Measurements from ENCODE around the gene CRYBA2. TPM values are rescaled to one million over a fixed set of nuclear protein-coding genes. Genes with fewer than 3 reads are reported as not detected.

Gene CRYBA2
- polyA plus RNA-seq, 3 donors from 2014 or later, result not detected

DNA sequence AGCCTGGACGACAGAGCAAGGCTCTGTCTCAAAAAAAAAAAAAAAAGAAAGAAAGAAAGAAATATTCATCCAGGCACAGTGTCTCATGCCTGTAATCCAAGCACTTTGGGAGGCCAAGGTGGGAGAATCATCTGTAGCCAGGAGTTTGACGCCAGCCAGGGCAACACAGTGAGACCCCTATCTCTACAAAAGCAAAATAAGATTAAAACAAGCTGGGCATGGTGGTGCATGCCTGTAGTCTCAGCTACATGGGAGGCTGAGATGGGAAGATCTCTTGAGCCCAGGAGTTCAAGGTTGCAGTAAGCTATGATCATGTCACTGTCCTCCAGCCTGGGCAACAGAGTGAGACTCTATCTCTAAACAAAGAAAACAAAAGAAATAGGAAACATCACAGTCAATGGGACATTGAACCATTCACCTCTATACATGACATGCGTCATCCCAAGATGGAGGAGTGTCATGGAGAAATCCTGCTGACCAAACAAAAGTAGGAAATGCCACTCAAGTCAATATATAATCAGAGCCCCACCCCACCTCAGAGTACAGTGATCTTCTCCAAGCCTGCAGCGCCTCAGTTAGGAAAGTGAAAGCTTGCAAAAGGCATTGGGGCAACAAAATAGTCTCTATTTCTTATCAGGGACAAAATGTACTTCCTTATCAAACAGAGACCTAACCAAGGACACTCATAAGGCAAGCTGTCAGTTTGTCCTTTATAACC is 18.0 kb downstream of the CRYBA2 start:
- Mint-ChIP-seq H3K36me3 (no peaks in the 10 kb centered on the region), H3K27ac (no peak overlapping the region), H3K27me3 (ENCODE audit: low read depth in 3 of 3) (peaks cover 17 to 34% (median 20%) of the 10 kb centered on the region in 3 donors), H3K4me3 (no peak overlapping the region), H3K9me3 (peaks cover 0 to 2% (median 0%) of the 10 kb centered on the region in 6 donors), H3K4me1 (peaks cover 0 to 9% of the 10 kb centered on the region in 2 donors)
- DNase-seq, result no peak

DNA sequence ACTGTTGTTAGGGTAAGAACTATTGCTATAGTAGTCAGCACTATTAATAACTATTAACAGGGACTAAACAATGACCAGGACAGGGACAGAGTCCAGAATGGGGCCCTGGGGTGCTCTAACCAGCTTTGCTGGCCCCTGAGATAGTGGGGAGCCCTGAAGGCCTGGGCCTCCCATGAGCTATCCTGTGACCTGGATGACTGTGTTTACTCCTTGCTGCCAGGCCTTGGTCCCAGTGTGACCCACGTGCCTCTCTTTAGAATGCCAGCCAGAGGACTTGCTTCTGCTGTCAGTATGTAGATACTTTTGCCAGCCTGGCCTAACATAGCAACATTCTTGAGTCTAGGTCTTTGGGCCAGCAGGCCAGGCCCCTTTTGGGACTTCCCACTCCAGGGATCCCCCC is 22.3 kb downstream of the CRYBA2 start:
- peaks cover 0 to 2% (median 0%) of the 10 kb centered on the region in 6 donors for H3K9me3 Mint-ChIP-seq
- H3K4me1 Mint-ChIP-seq, result no peaks in the 10 kb centered on the region
- no peak overlapping the region for H3K4me3 Mint-ChIP-seq
- peaks cover 9 to 25% (median 12%) of the 10 kb centered on the region in 3 donors for H3K27me3 Mint-ChIP-seq (ENCODE audit: low read depth in 3 of 3)
- H3K27ac Mint-ChIP-seq, result no peak overlapping the region
- no peak for DNase-seq
- H3K36me3 Mint-ChIP-seq, result no peaks in the 10 kb centered on the region

GRCh38 chr2:218964041-218964771 is 29.0 kb downstream of the CRYBA2 start:
- Mint-ChIP-seq H3K27me3 (ENCODE audit: low read depth in 3 of 3) (peaks cover 17 to 40% (median 19%) of the 10 kb centered on the region in 3 donors), H3K27ac (no peak overlapping the region), H3K36me3 (no peaks in the 10 kb centered on the region), H3K4me3 (no peak overlapping the region), H3K4me1 (peaks cover 5 to 13% of the 10 kb centered on the region in 2 donors), H3K9me3 (peaks cover 0 to 5% (median 2%) of the 10 kb centered on the region in 6 donors)
- no peak for DNase-seq

- peaks cover 23 to 34% (median 24%) of the 10 kb centered on the region in 3 donors for H3K27me3 Mint-ChIP-seq (ENCODE audit: low read depth in 3 of 3)
- DNase-seq, result no peak
- no peak overlapping the region for H3K27ac Mint-ChIP-seq
- peaks cover 0 to 7% (median 2%) of the 10 kb centered on the region in 6 donors for H3K9me3 Mint-ChIP-seq
- no peaks in the 10 kb centered on the region for H3K36me3 Mint-ChIP-seq
- peak overlapping the region in 1 of 5 donors; percentile 3 for H3K4me3 Mint-ChIP-seq
- H3K4me1 Mint-ChIP-seq, result peaks cover 5 to 19% of the 10 kb centered on the region in 2 donors
Measured at GRCh38 chr2:218963601-218964000, 29.6 kb downstream of the CRYBA2 start.

- Mint-ChIP-seq H3K4me3 (peak overlapping the region in 1 of 5 donors; percentile 3), H3K27me3 (ENCODE audit: low read depth in 3 of 3) (peaks cover 23 to 33% (median 30%) of the 10 kb centered on the region in 3 donors), H3K9me3 (peaks cover 0 to 9% (median 2%) of the 10 kb centered on the region in 6 donors), H3K27ac (no peak overlapping the region), H3K36me3 (no peaks in the 10 kb centered on the region), H3K4me1 (peaks cover 5 to 19% of the 10 kb centered on the region in 2 donors)
- DNase-seq, result peak; percentile 20 to 37 (median 33)
Measured at GRCh38 chr2:218962859-218963492, 30.2 kb downstream of the CRYBA2 start.

DNA sequence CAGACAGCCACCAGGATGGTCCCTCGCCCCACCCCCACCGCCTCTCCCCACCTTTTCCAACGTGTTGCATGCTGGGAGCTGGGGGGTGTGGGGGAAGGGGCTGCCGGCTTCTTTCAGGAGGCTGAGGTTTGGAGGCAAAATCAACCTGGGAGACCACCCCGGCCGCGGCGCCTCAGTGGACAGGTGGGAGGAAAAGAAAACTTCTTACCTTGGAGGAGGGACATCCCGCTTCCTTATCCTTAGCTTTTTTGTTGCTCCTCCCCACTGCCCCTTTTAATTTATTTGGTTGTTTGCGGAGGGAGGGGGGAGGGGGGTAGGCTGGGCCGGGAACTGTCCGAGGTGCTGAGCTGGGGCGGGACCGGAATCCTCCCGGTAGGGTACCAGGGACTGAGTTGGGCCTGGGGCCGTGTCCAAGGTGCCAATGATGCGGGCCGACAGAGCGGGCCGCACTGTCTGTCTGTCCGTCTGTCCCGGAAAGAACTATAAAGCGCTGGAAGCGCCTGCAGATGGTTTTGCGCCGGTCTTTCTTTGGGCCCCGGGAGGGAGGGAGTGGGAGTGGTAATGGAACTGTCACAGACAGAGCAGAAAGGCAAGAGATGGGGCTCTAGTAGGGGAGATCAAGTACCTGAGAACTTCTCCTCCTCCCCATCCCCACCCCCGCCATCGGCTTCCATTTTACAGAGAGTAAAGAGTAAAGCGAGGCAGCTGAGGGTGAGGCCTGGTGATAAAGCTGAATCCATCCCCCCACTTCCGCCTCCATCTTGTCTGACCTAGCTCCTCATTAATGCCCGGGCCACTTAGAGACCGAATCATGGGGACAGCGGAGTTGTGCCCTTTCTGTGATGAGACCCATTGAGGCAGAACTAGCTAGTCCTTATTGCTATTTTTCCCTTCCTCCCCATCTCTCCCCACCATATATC is 31.3 kb downstream of the CRYBA2 start:
- Mint-ChIP-seq H3K27me3 (ENCODE audit: low read depth in 3 of 3) (peaks cover 23 to 33% (median 31%) of the 10 kb centered on the region in 3 donors), H3K9me3 (peaks cover 0 to 9% (median 2%) of the 10 kb centered on the region in 6 donors), H3K4me1 (peaks cover 5 to 19% of the 10 kb centered on the region in 2 donors), H3K27ac (no peak overlapping the region), H3K36me3 (peaks cover 0 to 3% (median 0%) of the 10 kb centered on the region in 3 donors), H3K4me3 (peak overlapping the region in 1 of 5 donors; percentile 17)
- DNase-seq, result no peak

DNA sequence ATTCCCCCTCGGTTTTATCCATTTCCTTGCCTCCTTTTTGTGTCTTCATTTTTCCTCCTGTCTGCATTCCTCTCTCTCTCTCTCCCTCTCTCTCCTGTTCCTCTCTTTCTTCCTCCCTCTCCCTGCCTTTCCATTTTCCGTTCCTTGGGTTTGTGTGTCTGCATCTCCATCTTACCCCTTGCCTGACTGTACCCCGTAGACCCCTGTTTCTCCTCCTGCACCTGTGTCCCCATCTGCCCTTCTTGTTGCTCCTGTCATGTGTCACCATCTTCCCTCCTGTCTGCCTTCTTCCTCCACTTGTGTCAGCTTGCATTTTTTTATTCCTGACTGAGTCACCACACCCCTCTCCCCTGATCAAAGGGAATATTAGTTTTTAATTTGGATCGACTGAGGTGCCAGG is 32.0 kb downstream of the CRYBA2 start:
- Mint-ChIP-seq H3K4me1 (peaks cover 5 to 19% of the 10 kb centered on the region in 2 donors), H3K36me3 (peaks cover 0 to 3% (median 0%) of the 10 kb centered on the region in 3 donors), H3K27me3 (ENCODE audit: low read depth in 3 of 3) (peaks cover 23 to 33% (median 33%) of the 10 kb centered on the region in 3 donors), H3K27ac (no peak overlapping the region), H3K9me3 (peaks cover 0 to 9% (median 2%) of the 10 kb centered on the region in 6 donors), H3K4me3 (peak overlapping the region in 4 of 5 donors; percentile 6 to 64 (median 39))
- no peak for DNase-seq

DNA sequence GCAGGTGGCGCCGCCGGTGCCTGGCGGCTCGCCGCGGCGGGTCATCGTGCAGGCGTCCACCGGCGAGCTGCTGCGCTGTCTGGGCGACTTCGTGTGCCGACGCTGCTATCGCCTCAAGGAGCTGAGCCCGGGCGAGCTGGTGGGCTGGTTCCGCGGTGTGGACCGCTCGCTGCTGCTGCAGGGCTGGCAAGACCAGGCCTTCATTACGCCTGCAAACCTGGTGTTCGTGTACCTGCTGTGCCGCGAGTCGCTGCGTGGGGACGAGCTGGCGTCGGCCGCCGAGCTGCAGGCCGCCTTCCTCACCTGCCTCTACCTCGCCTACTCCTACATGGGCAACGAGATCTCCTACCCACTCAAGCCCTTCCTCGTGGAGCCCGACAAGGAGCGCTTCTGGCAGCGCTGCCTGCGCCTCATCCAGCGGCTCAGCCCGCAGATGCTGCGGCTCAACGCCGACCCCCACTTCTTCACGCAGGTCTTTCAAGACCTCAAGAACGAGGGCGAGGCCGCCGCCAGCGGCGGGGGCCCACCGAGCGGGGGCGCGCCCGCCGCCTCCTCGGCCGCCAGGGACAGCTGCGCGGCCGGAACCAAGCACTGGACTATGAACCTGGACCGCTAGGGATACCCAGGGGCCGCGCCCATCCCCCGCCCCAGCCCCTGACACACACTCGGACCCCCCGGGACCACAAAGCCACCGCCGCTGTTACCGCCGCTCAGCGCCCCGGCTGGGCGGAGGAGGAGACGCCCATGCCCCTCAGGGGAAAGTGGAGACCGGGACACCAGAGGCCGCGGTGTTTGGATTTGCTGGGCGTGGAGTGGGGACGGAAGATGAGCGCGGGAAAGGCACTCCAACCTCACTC is 32.7 kb downstream of the CRYBA2 start:
- Mint-ChIP-seq H3K4me1 (peaks cover 5 to 19% of the 10 kb centered on the region in 2 donors), H3K9me3 (peaks cover 0 to 9% (median 2%) of the 10 kb centered on the region in 6 donors), H3K36me3 (peaks cover 0 to 3% (median 0%) of the 10 kb centered on the region in 3 donors), H3K27ac (no peak overlapping the region), H3K4me3 (peak overlapping the region; percentile 7 to 57 (median 21)), H3K27me3 (ENCODE audit: low read depth in 3 of 3) (peaks cover 23 to 34% (median 33%) of the 10 kb centered on the region in 3 donors)
- no peak for DNase-seq

- Mint-ChIP-seq H3K36me3 (peaks cover 0 to 3% (median 0%) of the 10 kb centered on the region in 3 donors), H3K27ac (no peak overlapping the region), H3K9me3 (peaks cover 0 to 9% (median 2%) of the 10 kb centered on the region in 6 donors), H3K4me1 (peaks cover 5 to 19% of the 10 kb centered on the region in 2 donors), H3K4me3 (no peak overlapping the region), H3K27me3 (ENCODE audit: low read depth in 3 of 3) (peaks cover 23 to 37% (median 31%) of the 10 kb centered on the region in 3 donors)
- no peak for DNase-seq
Measured at GRCh38 chr2:218959761-218960308, 33.4 kb downstream of the CRYBA2 start.

GRCh38 chr2:218959141-218959731 is 34.0 kb downstream of the CRYBA2 start, which contains the start of gene CDK5R2:
CDK5R2 (plus strand) TSS chr2:218959666; CDS start chr2:218959821, 155 bp downstream.
- H3K36me3 Mint-ChIP-seq, result peaks cover 0 to 3% (median 0%) of the 10 kb centered on the region in 3 donors
- peaks cover 5 to 19% of the 10 kb centered on the region in 2 donors for H3K4me1 Mint-ChIP-seq
- H3K27ac Mint-ChIP-seq, result no peak within 1 kb of the TSS
- peak; percentile 23 to 56 (median 35) for DNase-seq
- peaks cover 0 to 9% (median 2%) of the 10 kb centered on the region in 6 donors for H3K9me3 Mint-ChIP-seq
- peaks cover 22 to 33% (median 28%) of the 10 kb centered on the region in 3 donors for H3K27me3 Mint-ChIP-seq (ENCODE audit: low read depth in 3 of 3)
- H3K4me3 Mint-ChIP-seq, result peak within 1 kb of the TSS; percentile 30 to 82 (median 69)

DNA sequence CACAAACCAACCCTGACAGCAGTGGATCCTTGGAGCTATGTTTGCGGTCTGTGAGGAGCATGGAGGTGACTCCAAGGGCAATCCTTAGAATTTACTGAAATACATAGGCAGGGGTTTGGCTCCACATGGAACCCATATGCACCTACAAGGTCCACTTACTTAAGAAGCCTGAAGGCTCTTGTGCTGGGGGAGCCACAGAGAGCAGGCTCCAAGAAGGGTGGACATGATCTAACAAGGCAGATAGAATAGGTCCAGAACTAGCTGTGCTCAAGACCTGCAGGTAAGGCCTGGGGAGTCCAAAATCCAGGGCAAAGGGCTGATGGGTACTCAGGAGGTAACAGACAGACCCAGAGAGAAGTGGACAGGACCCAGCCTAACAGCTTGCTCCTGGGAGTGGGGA is 34.9 kb downstream of the CRYBA2 start:
- DNase-seq, result no peak
- peaks cover 0 to 9% (median 0%) of the 10 kb centered on the region in 6 donors for H3K9me3 Mint-ChIP-seq
- H3K36me3 Mint-ChIP-seq, result peaks cover 0 to 3% (median 0%) of the 10 kb centered on the region in 3 donors
- no peak overlapping the region for H3K27ac Mint-ChIP-seq
- peaks cover 5 to 17% of the 10 kb centered on the region in 2 donors for H3K4me1 Mint-ChIP-seq
- peaks cover 15 to 25% (median 20%) of the 10 kb centered on the region in 3 donors for H3K27me3 Mint-ChIP-seq (ENCODE audit: low read depth in 3 of 3)
- peak overlapping the region in 1 of 5 donors; percentile 49 for H3K4me3 Mint-ChIP-seq
